HEK293 (cell line): Measurements from ENCODE around the gene CAMP.
A peak's percentile ranks its signal among the peaks of the same experiment; 100 is the strongest.

Source experiments
- BCL11B ChIP-seq: fragments of 450-650 bp; formaldehyde crosslinking; IDR thresholded peaks from 2 replicates; pipeline ENCODE4 v1.5.1; 2016; ENCODE audit warnings: low read depth, missing biosample characterization, missing genetic modification characterization
- KLF9 ChIP-seq: fragments of 450-650 bp; formaldehyde crosslinking; IDR thresholded peaks from 2 replicates; pipeline ENCODE4 v1.5.1; 2016; ENCODE audit warnings: missing biosample characterization, missing genetic modification characterization, low read depth
- PRDM1 ChIP-seq: fragments of 450-650 bp; formaldehyde crosslinking; IDR thresholded peaks from 2 replicates; pipeline ENCODE4; 2016; ENCODE audit warnings: missing biosample characterization, missing genetic modification characterization
- SALL2 ChIP-seq: fragments of 450-650 bp; formaldehyde crosslinking; IDR thresholded peaks from 2 replicates; pipeline ENCODE4 v1.5.0; 2017; ENCODE audit warnings: missing biosample characterization, mild to moderate bottlenecking, missing genetic modification characterization, borderline replicate concordance
- SCRT1 ChIP-seq: fragments of 450-650 bp; formaldehyde crosslinking; IDR thresholded peaks from 2 replicates; pipeline ENCODE4 v1.5.1; 2016; ENCODE audit warnings: missing biosample characterization, missing genetic modification characterization, borderline replicate concordance
- SCRT2 ChIP-seq: fragments of 450-650 bp; formaldehyde crosslinking; IDR thresholded peaks from 2 replicates; pipeline ENCODE4 v1.5.1; 2016; ENCODE audit warnings: missing biosample characterization, missing genetic modification characterization
- SP2 ChIP-seq: fragments of 450-650 bp; formaldehyde crosslinking; IDR thresholded peaks from 2 replicates; pipeline ENCODE4 v1.5.1; 2016; ENCODE audit warnings: missing biosample characterization, missing genetic modification characterization
- YY2 ChIP-seq: fragments of 450-650 bp; formaldehyde crosslinking; IDR thresholded peaks from 2 replicates; pipeline ENCODE4 v1.5.1; 2016; ENCODE audit warnings: missing biosample characterization, missing genetic modification characterization
- ZBTB48 ChIP-seq: fragments of 450-650 bp; formaldehyde crosslinking; IDR thresholded peaks from 2 replicates; pipeline ENCODE4 v1.5.1; 2016; ENCODE audit warnings: missing biosample characterization, missing genetic modification characterization
- ZNF133 ChIP-seq: fragments of 450-650 bp; formaldehyde crosslinking; IDR thresholded peaks from 2 replicates; pipeline ENCODE4 v1.5.1; 2016; ENCODE audit warnings: missing biosample characterization, missing genetic modification characterization
- ZNF174 ChIP-seq: fragments of 450-650 bp; formaldehyde crosslinking; IDR thresholded peaks from 2 replicates; pipeline ENCODE4 v1.5.0; 2017; ENCODE audit warnings: missing biosample characterization, mild to moderate bottlenecking, missing genetic modification characterization
- ZNF24 ChIP-seq: fragments of 450-650 bp; formaldehyde crosslinking; IDR thresholded peaks from 2 replicates; pipeline ENCODE4 v1.5.1; 2016; ENCODE audit warnings: missing biosample characterization, missing genetic modification characterization
- ZNF416 ChIP-seq: fragments of 450-650 bp; formaldehyde crosslinking; IDR thresholded peaks from 2 replicates; pipeline ENCODE4 v1.5.1; 2016; ENCODE audit warnings: missing biosample characterization, missing genetic modification characterization
- ZNF530 ChIP-seq: fragments of 450-650 bp; formaldehyde crosslinking; IDR thresholded peaks from 2 replicates; pipeline ENCODE4 v1.5.1; 2016; ENCODE audit warnings: low read depth, missing biosample characterization, missing genetic modification characterization
- ZNF544 ChIP-seq: fragments of 450-650 bp; formaldehyde crosslinking; IDR thresholded peaks from 2 replicates; pipeline ENCODE4 v1.5.0; 2017; ENCODE audit warnings: missing biosample characterization, missing genetic modification characterization
- ZNF621 ChIP-seq: fragments of 450-650 bp; formaldehyde crosslinking; IDR thresholded peaks from 2 replicates; pipeline ENCODE4 v1.5.1; 2017; ENCODE audit warnings: missing biosample characterization, missing genetic modification characterization
- ZNF629 ChIP-seq: fragments of 450-650 bp; formaldehyde crosslinking; IDR thresholded peaks from 2 replicates; pipeline ENCODE4 v1.5.1; 2017; ENCODE audit warnings: missing biosample characterization, missing genetic modification characterization
- ZNF843 ChIP-seq: fragments of 450-650 bp; formaldehyde crosslinking; IDR thresholded peaks from 2 replicates; pipeline ENCODE4 v1.5.1; 2016; ENCODE audit warnings: missing biosample characterization, missing genetic modification characterization
- TF ChIP-seq, protein P1 (sequence below): fragments of 450-650 bp; IDR thresholded peaks from 2 replicates; pipeline ENCODE4 v1.5.1; 2018; ENCODE audit warnings: missing biosample characterization, missing genetic modification characterization
- TF ChIP-seq, protein P2 (sequence below): fragments of 450-650 bp; formaldehyde crosslinking; conservative IDR thresholded peaks from 2 replicates; pipeline ENCODE4 v1.5.1; 2016; ENCODE audit warnings: low read depth, missing biosample characterization, missing genetic modification characterization
- TF ChIP-seq, protein P3 (sequence below): fragments of 450-650 bp; formaldehyde crosslinking; IDR thresholded peaks from 2 replicates; pipeline ENCODE4 v1.5.1; 2016; ENCODE audit warnings: missing biosample characterization, missing genetic modification characterization, low read depth
- TF ChIP-seq, protein P4 (sequence below): fragments of 450-650 bp; formaldehyde crosslinking; IDR thresholded peaks from 2 replicates; pipeline ENCODE4 v1.5.1; 2016; ENCODE audit warnings: missing biosample characterization, missing genetic modification characterization
- TF ChIP-seq, protein P5 (sequence below): fragments of 450-650 bp; formaldehyde crosslinking; IDR thresholded peaks from 2 replicates; pipeline ENCODE4 v1.5.1; 2016; ENCODE audit warnings: missing biosample characterization, missing genetic modification characterization, borderline replicate concordance
- TF ChIP-seq, protein P6 (sequence below): sonication (generic); formaldehyde crosslinking; IDR thresholded peaks from 2 replicates; pipeline ENCODE4 v1.8.1; 2022; ENCODE audit warnings: mild to moderate bottlenecking, moderate library complexity, missing genetic modification reagents
- TF ChIP-seq, protein P7 (sequence below): fragments of 450-650 bp; IDR thresholded peaks from 2 replicates; pipeline ENCODE4 v1.5.1; 2018; ENCODE audit warnings: missing biosample characterization, mild to moderate bottlenecking, missing genetic modification characterization
- TF ChIP-seq, protein P8 (sequence below): fragments of 450-650 bp; formaldehyde crosslinking; IDR thresholded peaks from 2 replicates; pipeline ENCODE4 v1.5.1; 2016; ENCODE audit warnings: missing biosample characterization, missing genetic modification characterization

The CAMP gene

DNA sequence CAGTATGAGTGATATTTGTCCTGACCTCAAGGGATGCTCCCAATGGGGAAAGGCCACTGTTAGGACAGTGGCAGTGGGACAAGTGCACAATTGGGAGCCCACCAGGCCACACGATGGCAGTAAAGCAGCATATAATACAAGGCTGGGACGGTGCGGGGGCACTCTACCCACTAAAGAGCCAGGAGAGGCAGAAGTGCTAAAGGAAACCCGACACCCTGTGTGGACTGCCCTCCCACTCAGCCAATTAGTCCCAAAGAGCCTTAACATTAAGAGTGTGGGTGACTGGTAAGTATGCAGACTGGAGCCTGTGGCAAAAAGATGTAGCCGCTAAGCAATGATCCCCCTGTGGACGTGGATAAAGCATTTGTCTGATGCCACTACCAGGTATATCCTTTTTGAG lies 9.4 kb downstream of the CAMP start (continued):
- no peak for TF ChIP-seq SP2 (tag by site-specific recombination)
- TF ChIP-seq, protein P1, sequence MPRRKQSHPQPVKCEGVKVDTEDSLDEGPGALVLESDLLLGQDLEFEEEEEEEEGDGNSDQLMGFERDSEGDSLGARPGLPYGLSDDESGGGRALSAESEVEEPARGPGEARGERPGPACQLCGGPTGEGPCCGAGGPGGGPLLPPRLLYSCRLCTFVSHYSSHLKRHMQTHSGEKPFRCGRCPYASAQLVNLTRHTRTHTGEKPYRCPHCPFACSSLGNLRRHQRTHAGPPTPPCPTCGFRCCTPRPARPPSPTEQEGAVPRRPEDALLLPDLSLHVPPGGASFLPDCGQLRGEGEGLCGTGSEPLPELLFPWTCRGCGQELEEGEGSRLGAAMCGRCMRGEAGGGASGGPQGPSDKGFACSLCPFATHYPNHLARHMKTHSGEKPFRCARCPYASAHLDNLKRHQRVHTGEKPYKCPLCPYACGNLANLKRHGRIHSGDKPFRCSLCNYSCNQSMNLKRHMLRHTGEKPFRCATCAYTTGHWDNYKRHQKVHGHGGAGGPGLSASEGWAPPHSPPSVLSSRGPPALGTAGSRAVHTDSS (tag by site-specific recombination), result no peak
- no peak for TF ChIP-seq ZNF174
- TF ChIP-seq, protein P2, sequence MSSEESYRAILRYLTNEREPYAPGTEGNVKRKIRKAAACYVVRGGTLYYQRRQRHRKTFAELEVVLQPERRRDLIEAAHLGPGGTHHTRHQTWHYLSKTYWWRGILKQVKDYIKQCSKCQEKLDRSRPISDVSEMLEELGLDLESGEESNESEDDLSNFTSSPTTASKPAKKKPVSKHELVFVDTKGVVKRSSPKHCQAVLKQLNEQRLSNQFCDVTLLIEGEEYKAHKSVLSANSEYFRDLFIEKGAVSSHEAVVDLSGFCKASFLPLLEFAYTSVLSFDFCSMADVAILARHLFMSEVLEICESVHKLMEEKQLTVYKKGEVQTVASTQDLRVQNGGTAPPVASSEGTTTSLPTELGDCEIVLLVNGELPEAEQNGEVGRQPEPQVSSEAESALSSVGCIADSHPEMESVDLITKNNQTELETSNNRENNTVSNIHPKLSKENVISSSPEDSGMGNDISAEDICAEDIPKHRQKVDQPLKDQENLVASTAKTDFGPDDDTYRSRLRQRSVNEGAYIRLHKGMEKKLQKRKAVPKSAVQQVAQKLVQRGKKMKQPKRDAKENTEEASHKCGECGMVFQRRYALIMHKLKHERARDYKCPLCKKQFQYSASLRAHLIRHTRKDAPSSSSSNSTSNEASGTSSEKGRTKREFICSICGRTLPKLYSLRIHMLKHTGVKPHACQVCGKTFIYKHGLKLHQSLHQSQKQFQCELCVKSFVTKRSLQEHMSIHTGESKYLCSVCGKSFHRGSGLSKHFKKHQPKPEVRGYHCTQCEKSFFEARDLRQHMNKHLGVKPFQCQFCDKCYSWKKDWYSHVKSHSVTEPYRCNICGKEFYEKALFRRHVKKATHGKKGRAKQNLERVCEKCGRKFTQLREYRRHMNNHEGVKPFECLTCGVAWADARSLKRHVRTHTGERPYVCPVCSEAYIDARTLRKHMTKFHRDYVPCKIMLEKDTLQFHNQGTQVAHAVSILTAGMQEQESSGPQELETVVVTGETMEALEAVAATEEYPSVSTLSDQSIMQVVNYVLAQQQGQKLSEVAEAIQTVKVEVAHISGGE (tag by site-specific recombination), result no peak
- TF ChIP-seq ZBTB48 (tag by site-specific recombination), result no peak
- TF ChIP-seq ZNF530 (tag by site-specific recombination), result no peak
- TF ChIP-seq, protein P3, sequence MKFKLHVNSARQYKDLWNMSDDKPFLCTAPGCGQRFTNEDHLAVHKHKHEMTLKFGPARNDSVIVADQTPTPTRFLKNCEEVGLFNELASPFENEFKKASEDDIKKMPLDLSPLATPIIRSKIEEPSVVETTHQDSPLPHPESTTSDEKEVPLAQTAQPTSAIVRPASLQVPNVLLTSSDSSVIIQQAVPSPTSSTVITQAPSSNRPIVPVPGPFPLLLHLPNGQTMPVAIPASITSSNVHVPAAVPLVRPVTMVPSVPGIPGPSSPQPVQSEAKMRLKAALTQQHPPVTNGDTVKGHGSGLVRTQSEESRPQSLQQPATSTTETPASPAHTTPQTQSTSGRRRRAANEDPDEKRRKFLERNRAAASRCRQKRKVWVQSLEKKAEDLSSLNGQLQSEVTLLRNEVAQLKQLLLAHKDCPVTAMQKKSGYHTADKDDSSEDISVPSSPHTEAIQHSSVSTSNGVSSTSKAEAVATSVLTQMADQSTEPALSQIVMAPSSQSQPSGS (tag by site-specific recombination), result no peak
- no peak for TF ChIP-seq ZNF416
- no peak for TF ChIP-seq YY2 (tag by site-specific recombination)
- no peak for TF ChIP-seq ZNF629 (tag by site-specific recombination)
- TF ChIP-seq PRDM1 (tag by site-specific recombination), result no peak
- TF ChIP-seq, protein P4, sequence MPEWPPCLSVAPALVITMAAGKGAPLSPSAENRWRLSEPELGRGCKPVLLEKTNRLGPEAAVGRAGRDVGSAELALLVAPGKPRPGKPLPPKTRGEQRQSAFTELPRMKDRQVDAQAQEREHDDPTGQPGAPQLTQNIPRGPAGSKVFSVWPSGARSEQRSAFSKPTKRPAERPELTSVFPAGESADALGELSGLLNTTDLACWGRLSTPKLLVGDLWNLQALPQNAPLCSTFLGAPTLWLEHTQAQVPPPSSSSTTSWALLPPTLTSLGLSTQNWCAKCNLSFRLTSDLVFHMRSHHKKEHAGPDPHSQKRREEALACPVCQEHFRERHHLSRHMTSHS (tag by site-specific recombination), result no peak
- TF ChIP-seq ZNF843 (tag by site-specific recombination), result no peak
- no peak for TF ChIP-seq SALL2 (tag by site-specific recombination)
- no peak for TF ChIP-seq KLF9 (tag by site-specific recombination)
- TF ChIP-seq, protein P5, sequence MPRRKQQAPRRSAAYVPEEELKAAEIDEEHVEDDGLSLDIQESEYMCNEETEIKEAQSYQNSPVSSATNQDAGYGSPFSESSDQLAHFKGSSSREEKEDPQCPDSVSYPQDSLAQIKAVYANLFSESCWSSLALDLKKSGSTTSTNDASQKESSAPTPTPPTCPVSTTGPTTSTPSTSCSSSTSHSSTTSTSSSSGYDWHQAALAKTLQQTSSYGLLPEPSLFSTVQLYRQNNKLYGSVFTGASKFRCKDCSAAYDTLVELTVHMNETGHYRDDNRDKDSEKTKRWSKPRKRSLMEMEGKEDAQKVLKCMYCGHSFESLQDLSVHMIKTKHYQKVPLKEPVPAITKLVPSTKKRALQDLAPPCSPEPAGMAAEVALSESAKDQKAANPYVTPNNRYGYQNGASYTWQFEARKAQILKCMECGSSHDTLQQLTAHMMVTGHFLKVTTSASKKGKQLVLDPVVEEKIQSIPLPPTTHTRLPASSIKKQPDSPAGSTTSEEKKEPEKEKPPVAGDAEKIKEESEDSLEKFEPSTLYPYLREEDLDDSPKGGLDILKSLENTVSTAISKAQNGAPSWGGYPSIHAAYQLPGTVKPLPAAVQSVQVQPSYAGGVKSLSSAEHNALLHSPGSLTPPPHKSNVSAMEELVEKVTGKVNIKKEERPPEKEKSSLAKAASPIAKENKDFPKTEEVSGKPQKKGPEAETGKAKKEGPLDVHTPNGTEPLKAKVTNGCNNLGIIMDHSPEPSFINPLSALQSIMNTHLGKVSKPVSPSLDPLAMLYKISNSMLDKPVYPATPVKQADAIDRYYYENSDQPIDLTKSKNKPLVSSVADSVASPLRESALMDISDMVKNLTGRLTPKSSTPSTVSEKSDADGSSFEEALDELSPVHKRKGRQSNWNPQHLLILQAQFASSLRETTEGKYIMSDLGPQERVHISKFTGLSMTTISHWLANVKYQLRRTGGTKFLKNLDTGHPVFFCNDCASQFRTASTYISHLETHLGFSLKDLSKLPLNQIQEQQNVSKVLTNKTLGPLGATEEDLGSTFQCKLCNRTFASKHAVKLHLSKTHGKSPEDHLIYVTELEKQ, result no peak
- TF ChIP-seq, protein P6, sequence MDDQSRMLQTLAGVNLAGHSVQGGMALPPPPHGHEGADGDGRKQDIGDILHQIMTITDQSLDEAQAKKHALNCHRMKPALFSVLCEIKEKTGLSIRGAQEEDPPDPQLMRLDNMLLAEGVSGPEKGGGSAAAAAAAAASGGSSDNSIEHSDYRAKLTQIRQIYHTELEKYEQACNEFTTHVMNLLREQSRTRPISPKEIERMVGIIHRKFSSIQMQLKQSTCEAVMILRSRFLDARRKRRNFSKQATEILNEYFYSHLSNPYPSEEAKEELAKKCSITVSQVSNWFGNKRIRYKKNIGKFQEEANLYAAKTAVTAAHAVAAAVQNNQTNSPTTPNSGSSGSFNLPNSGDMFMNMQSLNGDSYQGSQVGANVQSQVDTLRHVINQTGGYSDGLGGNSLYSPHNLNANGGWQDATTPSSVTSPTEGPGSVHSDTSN (CRISPR knock-in tag), result no peak
- no peak for TF ChIP-seq BCL11B (tag by site-specific recombination)
- no peak for TF ChIP-seq ZNF133 (tag by site-specific recombination)
- TF ChIP-seq, protein P7, sequence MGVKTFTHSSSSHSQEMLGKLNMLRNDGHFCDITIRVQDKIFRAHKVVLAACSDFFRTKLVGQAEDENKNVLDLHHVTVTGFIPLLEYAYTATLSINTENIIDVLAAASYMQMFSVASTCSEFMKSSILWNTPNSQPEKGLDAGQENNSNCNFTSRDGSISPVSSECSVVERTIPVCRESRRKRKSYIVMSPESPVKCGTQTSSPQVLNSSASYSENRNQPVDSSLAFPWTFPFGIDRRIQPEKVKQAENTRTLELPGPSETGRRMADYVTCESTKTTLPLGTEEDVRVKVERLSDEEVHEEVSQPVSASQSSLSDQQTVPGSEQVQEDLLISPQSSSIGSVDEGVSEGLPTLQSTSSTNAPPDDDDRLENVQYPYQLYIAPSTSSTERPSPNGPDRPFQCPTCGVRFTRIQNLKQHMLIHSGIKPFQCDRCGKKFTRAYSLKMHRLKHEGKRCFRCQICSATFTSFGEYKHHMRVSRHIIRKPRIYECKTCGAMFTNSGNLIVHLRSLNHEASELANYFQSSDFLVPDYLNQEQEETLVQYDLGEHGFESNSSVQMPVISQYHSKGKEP (tag by site-specific recombination), result no peak
- no peak for TF ChIP-seq SCRT1 (tag by site-specific recombination)
- TF ChIP-seq ZNF621 (tag by site-specific recombination), result no peak
- TF ChIP-seq, protein P8, sequence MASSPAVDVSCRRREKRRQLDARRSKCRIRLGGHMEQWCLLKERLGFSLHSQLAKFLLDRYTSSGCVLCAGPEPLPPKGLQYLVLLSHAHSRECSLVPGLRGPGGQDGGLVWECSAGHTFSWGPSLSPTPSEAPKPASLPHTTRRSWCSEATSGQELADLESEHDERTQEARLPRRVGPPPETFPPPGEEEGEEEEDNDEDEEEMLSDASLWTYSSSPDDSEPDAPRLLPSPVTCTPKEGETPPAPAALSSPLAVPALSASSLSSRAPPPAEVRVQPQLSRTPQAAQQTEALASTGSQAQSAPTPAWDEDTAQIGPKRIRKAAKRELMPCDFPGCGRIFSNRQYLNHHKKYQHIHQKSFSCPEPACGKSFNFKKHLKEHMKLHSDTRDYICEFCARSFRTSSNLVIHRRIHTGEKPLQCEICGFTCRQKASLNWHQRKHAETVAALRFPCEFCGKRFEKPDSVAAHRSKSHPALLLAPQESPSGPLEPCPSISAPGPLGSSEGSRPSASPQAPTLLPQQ (tag by site-specific recombination), result peak; percentile 33; the same call in 1 of the 2 replicates
- no peak for TF ChIP-seq ZNF544 (tag by site-specific recombination)
- TF ChIP-seq SCRT2 (tag by site-specific recombination), result no peak
- TF ChIP-seq ZNF24 (tag by site-specific recombination), result peak; percentile 49; the same call in 1 of the 2 replicates
